Hepatocyte (in vitro differentiated cells): ENCODE measurements around the gene FCHSD2.

Source experiments
- CTCF ChIP-seq: fragments of 200-600 bp; sonication (generic); IDR thresholded peaks from 2 replicates; pipeline ENCODE4 v1.5.1; 2016; ENCODE audit warnings: antibody characterized with exemption, mild to moderate bottlenecking; ENCODE audit not compliant: poor library complexity
- EZH2phosphoT487 ChIP-seq: fragments of 200-600 bp; sonication (generic); IDR thresholded peaks from one replicate; pipeline ENCODE4 v1.6.1; 2018; ENCODE audit warnings: antibody characterized with exemption, mild to moderate bottlenecking, low read depth, moderate library complexity; ENCODE audit not compliant: unreplicated experiment, severe bottlenecking

GRCh38 chr11:73149105-73149504 lies 7.0 kb upstream of the FCHSD2 start:
- TF ChIP-seq EZH2phosphoT487 (no peak), CTCF (no peak)
